K562 (cell line): ENCODE measurements around the gene RIT2. TPM values are rescaled to one million over a fixed set of nuclear protein-coding genes. Genes with fewer than 3 reads are reported as not detected.

Source experiments
- XRCC3 ChIP-seq: fragments of 450-650 bp; IDR thresholded peaks from 2 replicates; pipeline ENCODE4 v1.6.1; 2017; ENCODE audit warnings: mild to moderate bottlenecking, moderate library complexity
- ZNF407 ChIP-seq: fragments of 450-650 bp; IDR thresholded peaks from 2 replicates; pipeline ENCODE4 v1.6.1; 2016; ENCODE audit warnings: low read depth
- polyA plus RNA-seq, 8 experiments: library from polyadenylated mRNA; depleted of rRNA in 4 of 8; stranded (reverse) in 5 of 8; unstranded in 3 of 8; fragments of >200 nt; fragmentation: Nextera tagmentation in 2 of 8; fragmentation: Illumina TruSeq in 1 of 8; extraction: Ambion mirVana in 2 of 8; extraction: Trizol in 1 of 8; gene quantifications; 2 replicates each; pipeline versions ENCODE4 v1.2.1 to v1.2.3, GENCODE V29; 2011 to 2014; ENCODE audit warnings: inconsistent platforms in 1 of 8, missing spikeins in 1 of 8
- total RNA-seq, 7 experiments: library from RNA; depleted of rRNA in 6 of 7; stranded (reverse); fragments of >200 nt in 6 of 7; fragmentation: Illumina TruSeq in 2 of 7; extraction: Trizol in 2 of 7; gene quantifications; 2 replicates each; pipeline versions ENCODE4 v1.2.1 to v1.2.3, GENCODE V29; 2011 to 2021; ENCODE audit warnings: low replicate concordance in 1 of 7

RIT2 gene
- total and polyA plus RNA-seq, 9 of the 15 experiments (the other 6 are each of a cell fraction or from before 2014, with no cell fraction given): not detected

GRCh38 chr18:43159926-43160325 lies 44.4 kb upstream of the RIT2 start (continued):
- no peak for TF ChIP-seq ZNF407
- no peak for TF ChIP-seq XRCC3
